Osteoblast (primary cell): Measurements from ENCODE around the gene CRHR1. TPM values are rescaled to one million over a fixed set of nuclear protein-coding genes. Genes with fewer than 3 reads are reported as not detected.

Source experiments
- DNase-seq: peaks from one replicate; pipeline ENCODE4 v3.0.0; 2011; ENCODE audit warnings: low spot score, mixed read lengths; ENCODE audit not compliant: insufficient read length; ENCODE audit errors: missing footprints
- H2AFZ ChIP-seq: 2 replicates; pipeline ENCODE4 v1.6.0; 2011; ENCODE audit warnings: mild to moderate bottlenecking, low read length
- H3K27ac ChIP-seq: 2 replicates; pipeline ENCODE4 v1.5.1; 2011; ENCODE audit warnings: mild to moderate bottlenecking, low read depth, low read length, moderate library complexity
- H3K27me3 ChIP-seq: 2 replicates; pipeline ENCODE4 v1.6.0; 2012; ENCODE audit warnings: mild to moderate bottlenecking, control low read depth, inconsistent platforms, low read length, moderate library complexity; ENCODE audit not compliant: insufficient read depth
- H3K36me3 ChIP-seq: 2 replicates; pipeline ENCODE4 v1.5.1; 2011; ENCODE audit warnings: mild to moderate bottlenecking, low read length, control low read depth, moderate library complexity; ENCODE audit not compliant: insufficient read depth
- H3K4me1 ChIP-seq: 2 replicates; pipeline ENCODE4 v1.5.1; 2011; ENCODE audit warnings: mild to moderate bottlenecking, low read length, control low read depth, moderate library complexity; ENCODE audit not compliant: insufficient read depth
- H3K4me2 ChIP-seq: 2 replicates; pipeline ENCODE4 v1.6.0; 2011; ENCODE audit warnings: mild to moderate bottlenecking, low read length; ENCODE audit not compliant: insufficient read depth
- H3K4me3 ChIP-seq: fragments of 200-600 bp; sonication (generic); 3 replicates; pipeline ENCODE4 v1.5.1; 2012; ENCODE audit warnings: mild to moderate bottlenecking, low read length, inconsistent platforms; ENCODE audit not compliant: insufficient read depth
- H3K79me2 ChIP-seq: 2 replicates; pipeline ENCODE4 v1.6.0; 2012; ENCODE audit warnings: mild to moderate bottlenecking, low read length, control low read depth, inconsistent platforms; ENCODE audit not compliant: insufficient read depth
- H3K9me3 ChIP-seq: 2 replicates; pipeline ENCODE4 v1.5.1; 2011; ENCODE audit warnings: low read depth, low read length, control low read depth
- H4K20me1 ChIP-seq: 2 replicates; pipeline ENCODE4 v1.6.0; 2012; ENCODE audit warnings: mild to moderate bottlenecking, low read length, control low read depth; ENCODE audit not compliant: insufficient read depth
- total RNA-seq: library from RNA; depleted of rRNA; stranded (reverse); fragments of >200 nt; gene quantifications from 2 replicates; pipeline ENCODE4 v1.2.3, GENCODE V29; 2012
- TF ChIP-seq, protein P1 (sequence below): IDR thresholded peaks from 2 replicates; pipeline ENCODE4 v1.5.1; 2011; ENCODE audit warnings: mild to moderate bottlenecking, low read depth, low read length, moderate library complexity; ENCODE audit errors: extremely low read depth

Gene CRHR1
- total RNA-seq, 1 donor: not detected

DNA sequence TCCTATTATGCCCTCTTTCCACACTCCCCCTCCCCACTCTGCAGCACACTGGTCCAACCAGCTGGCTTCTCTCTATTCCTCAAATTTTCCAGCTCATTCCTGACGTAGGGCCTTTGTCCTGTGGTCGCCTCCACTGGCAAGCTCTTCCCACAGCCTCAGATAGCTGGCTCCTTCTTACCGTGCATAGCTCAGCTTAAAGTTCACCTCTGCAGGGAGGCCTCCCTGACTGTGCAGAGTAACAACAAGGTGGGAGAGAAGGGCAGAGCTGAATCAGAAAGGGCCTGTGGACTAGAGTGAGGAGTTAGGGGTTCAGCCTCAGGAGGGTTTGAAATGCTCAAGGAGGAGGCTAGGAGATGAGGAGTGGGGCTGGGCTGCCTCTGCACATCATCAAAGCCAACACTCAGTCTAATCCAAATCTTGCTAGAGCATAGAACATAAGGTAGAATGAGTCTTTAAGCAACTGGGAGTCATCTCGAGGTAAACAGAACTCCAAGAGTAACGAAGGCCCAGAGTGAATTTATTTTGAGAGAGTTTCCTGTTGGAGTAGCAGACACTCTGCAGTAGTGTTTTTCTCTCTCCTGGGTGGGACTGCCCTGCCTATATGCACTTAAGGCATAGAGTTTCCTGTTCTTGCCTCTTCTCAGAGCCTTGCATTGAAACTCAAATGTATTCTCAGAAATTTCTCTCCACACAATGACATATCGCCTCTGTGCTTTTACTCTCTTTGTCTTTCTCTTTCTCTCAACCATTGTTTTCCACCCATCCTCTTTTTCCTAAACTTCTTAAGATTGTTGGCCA, 79.9 kb downstream of the CRHR1 start:
- Histone ChIP-seq H2AFZ (no peak overlapping the region), H3K4me2 (no peak overlapping the region), H3K36me3 (no peaks in the 10 kb centered on the region), H3K27ac (no peak overlapping the region), H3K27me3 (peaks cover 28% of the 10 kb centered on the region), H3K9me3 (no peaks in the 10 kb centered on the region), H4K20me1 (no peaks in the 10 kb centered on the region), H3K4me1 (no peaks in the 10 kb centered on the region), H3K79me2 (no peaks in the 10 kb centered on the region), H3K4me3 (no peak overlapping the region)
- no peak for DNase-seq
- TF ChIP-seq, protein P1, sequence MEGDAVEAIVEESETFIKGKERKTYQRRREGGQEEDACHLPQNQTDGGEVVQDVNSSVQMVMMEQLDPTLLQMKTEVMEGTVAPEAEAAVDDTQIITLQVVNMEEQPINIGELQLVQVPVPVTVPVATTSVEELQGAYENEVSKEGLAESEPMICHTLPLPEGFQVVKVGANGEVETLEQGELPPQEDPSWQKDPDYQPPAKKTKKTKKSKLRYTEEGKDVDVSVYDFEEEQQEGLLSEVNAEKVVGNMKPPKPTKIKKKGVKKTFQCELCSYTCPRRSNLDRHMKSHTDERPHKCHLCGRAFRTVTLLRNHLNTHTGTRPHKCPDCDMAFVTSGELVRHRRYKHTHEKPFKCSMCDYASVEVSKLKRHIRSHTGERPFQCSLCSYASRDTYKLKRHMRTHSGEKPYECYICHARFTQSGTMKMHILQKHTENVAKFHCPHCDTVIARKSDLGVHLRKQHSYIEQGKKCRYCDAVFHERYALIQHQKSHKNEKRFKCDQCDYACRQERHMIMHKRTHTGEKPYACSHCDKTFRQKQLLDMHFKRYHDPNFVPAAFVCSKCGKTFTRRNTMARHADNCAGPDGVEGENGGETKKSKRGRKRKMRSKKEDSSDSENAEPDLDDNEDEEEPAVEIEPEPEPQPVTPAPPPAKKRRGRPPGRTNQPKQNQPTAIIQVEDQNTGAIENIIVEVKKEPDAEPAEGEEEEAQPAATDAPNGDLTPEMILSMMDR: no peak

DNA sequence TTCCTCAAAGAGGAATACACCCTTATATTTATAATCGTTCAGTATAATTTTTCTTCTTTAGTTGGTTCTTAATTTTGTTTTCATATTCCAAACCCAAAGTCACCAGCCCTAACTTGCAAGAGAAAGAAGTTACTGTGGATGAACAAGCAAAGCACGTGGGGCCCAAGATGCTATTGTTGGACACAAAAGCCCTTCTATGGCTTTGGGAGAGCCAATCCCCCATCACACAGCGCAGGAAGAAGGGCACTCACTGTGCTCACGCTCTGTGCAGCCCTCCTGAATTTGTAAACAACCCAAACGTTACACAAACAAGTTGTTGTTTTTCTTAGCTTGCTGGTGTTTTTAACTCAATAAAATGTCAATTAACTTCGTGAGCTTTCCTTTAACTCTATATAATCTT, 83.1 kb downstream of the CRHR1 start:
- Histone ChIP-seq H3K4me2 (no peak overlapping the region), H3K4me3 (no peak overlapping the region), H3K27ac (no peak overlapping the region), H2AFZ (no peak overlapping the region), H3K9me3 (no peaks in the 10 kb centered on the region), H3K79me2 (no peaks in the 10 kb centered on the region), H3K27me3 (peaks cover 28% of the 10 kb centered on the region), H3K4me1 (no peaks in the 10 kb centered on the region), H4K20me1 (no peaks in the 10 kb centered on the region), H3K36me3 (no peaks in the 10 kb centered on the region)
- TF ChIP-seq, protein P1: no peak
- no peak for DNase-seq

DNA sequence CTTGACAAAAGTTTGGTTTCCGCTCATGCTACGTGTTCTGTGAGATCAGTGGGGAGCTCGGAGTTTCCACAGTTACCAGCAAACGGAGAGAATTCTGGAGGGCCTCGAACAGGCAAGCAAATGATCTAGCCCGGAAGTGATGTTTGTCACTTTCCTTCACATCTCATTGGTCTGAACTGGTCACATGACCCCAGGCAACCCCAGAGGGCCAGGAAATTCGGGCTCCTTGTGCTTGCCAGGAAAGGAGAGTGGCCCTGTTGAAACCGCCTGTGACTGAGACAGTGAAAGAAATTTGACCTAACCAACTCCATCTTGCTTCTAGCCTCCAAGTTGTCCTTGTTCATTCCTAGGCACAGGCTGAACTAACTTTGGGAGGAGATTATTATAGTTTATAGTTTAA, 83.6 kb downstream of the CRHR1 start:
- TF ChIP-seq, protein P1: no peak
- Histone ChIP-seq H4K20me1 (no peaks in the 10 kb centered on the region), H2AFZ (no peak overlapping the region), H3K27ac (no peak overlapping the region), H3K36me3 (no peaks in the 10 kb centered on the region), H3K27me3 (peaks cover 28% of the 10 kb centered on the region), H3K4me1 (no peaks in the 10 kb centered on the region), H3K4me3 (no peak overlapping the region), H3K79me2 (no peaks in the 10 kb centered on the region), H3K4me2 (no peak overlapping the region), H3K9me3 (no peaks in the 10 kb centered on the region)
- no peak for DNase-seq

DNA sequence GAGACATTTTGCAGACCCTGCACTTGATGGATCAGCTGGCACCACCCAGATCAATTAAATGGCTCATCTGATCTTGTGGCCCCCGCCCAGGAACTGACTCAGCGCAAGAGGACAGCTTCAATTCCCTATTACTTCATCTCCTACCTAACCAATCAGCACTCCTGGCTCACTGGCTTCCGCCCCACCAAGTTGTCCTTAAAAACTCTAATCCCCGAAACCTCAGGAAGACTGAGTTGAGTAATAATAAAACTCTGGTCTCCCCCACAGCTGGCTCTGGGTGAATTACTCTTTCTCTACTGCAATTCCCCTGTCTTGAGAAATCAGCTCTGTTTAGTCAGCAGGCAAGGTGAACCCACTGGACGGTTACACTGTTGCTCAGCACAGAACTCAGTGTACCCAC, 84.2 kb downstream of the CRHR1 start:
- Histone ChIP-seq H3K27ac (no peak overlapping the region), H3K36me3 (no peaks in the 10 kb centered on the region), H3K4me1 (no peaks in the 10 kb centered on the region), H4K20me1 (no peaks in the 10 kb centered on the region), H3K4me2 (no peak overlapping the region), H3K27me3 (peaks cover 28% of the 10 kb centered on the region), H2AFZ (no peak overlapping the region), H3K4me3 (no peak overlapping the region), H3K79me2 (no peaks in the 10 kb centered on the region), H3K9me3 (no peaks in the 10 kb centered on the region)
- DNase-seq: no peak
- TF ChIP-seq, protein P1: no peak
